ENCODE measurements around the gene LPIN1.
A peak's percentile ranks its signal among the peaks of the same experiment; 100 is the strongest.
"Not testable (repeated sequence)": the region's sequence is repeated elsewhere in the genome, so short reads cannot be mapped to it uniquely, and the experiment has no call there.

The LPIN1 gene

GRCh38 chr2:11726384-11726783, 20.0 kb upstream of the LPIN1 start:
- no peaks in the 10 kb centered on the region for H3K9me3 Mint-ChIP-seq
- H3K27me3 Mint-ChIP-seq (ENCODE audit: low read depth), result peaks cover 18% of the 10 kb centered on the region
- no peak overlapping the region for H3K4me3 Mint-ChIP-seq
- H3K4me1 Mint-ChIP-seq, result peaks cover 16% of the 10 kb centered on the region
- no peaks in the 10 kb centered on the region for H3K36me3 Mint-ChIP-seq (ENCODE audit: low read depth)
- no peak for TF ChIP-seq CTCF (IDR thresholded peaks at IDR 0.05; ENCODE audit: unreplicated experiment in 3 of 3)
- H3K27ac Mint-ChIP-seq, result peak overlapping the region in 1 of 3 experiments; percentile 12

GRCh38 chr2:11729362-11730212, 16.8 kb upstream of the LPIN1 start:
- no peaks in the 10 kb centered on the region for H3K36me3 Mint-ChIP-seq (ENCODE audit: low read depth)
- H3K9me3 Mint-ChIP-seq, result no peaks in the 10 kb centered on the region
- no peak overlapping the region for H3K4me3 Mint-ChIP-seq
- H3K27me3 Mint-ChIP-seq (ENCODE audit: low read depth), result peaks cover 16% of the 10 kb centered on the region
- TF ChIP-seq CTCF (IDR thresholded peaks at IDR 0.05; ENCODE audit: unreplicated experiment in 3 of 3), result no peak
- H3K27ac Mint-ChIP-seq, result no peak overlapping the region
- peaks cover 16% of the 10 kb centered on the region for H3K4me1 Mint-ChIP-seq

- not testable (repeated sequence) for H3K27ac Mint-ChIP-seq; H3K4me3 Mint-ChIP-seq; H3K36me3 Mint-ChIP-seq (ENCODE audit: low read depth); H3K9me3 Mint-ChIP-seq
- Mint-ChIP-seq H3K27me3 (ENCODE audit: low read depth) (peaks cover 19% of the 10 kb centered on the region), H3K4me1 (peaks cover 11% of the 10 kb centered on the region)
Measured at GRCh38 chr2:11731214-11731984, 15.0 kb upstream of the LPIN1 start.

GRCh38 chr2:11732587-11732986, 13.8 kb upstream of the LPIN1 start:
- no peaks in the 10 kb centered on the region for H3K4me1 Mint-ChIP-seq
- peaks cover 19% of the 10 kb centered on the region for H3K27me3 Mint-ChIP-seq (ENCODE audit: low read depth)
- no peaks in the 10 kb centered on the region for H3K9me3 Mint-ChIP-seq
- TF ChIP-seq CTCF (IDR thresholded peaks at IDR 0.05; ENCODE audit: unreplicated experiment in 3 of 3), result no peak
- no peak overlapping the region for H3K4me3 Mint-ChIP-seq
- no peaks in the 10 kb centered on the region for H3K36me3 Mint-ChIP-seq (ENCODE audit: low read depth)
- no peak overlapping the region for H3K27ac Mint-ChIP-seq

GRCh38 chr2:11737852-11738251, 8.6 kb upstream of the LPIN1 start:
- not testable (repeated sequence) for H3K27ac Mint-ChIP-seq; H3K9me3 Mint-ChIP-seq; H3K4me3 Mint-ChIP-seq; H3K36me3 Mint-ChIP-seq (ENCODE audit: low read depth)
- H3K27me3 Mint-ChIP-seq (ENCODE audit: low read depth), result peaks cover 26% of the 10 kb centered on the region
- H3K4me1 Mint-ChIP-seq, result peaks cover 12% of the 10 kb centered on the region

- peak; percentile 42 to 58 (median 44) for TF ChIP-seq CTCF (IDR thresholded peaks at IDR 0.05; ENCODE audit: unreplicated experiment in 3 of 3)
- H3K27me3 Mint-ChIP-seq (ENCODE audit: low read depth), result peaks cover 28% of the 10 kb centered on the region
- no peak overlapping the region for H3K4me3 Mint-ChIP-seq
- no peaks in the 10 kb centered on the region for H3K9me3 Mint-ChIP-seq
- H3K36me3 Mint-ChIP-seq (ENCODE audit: low read depth), result no peaks in the 10 kb centered on the region
- H3K27ac Mint-ChIP-seq, result peak overlapping the region in 1 of 3 experiments; percentile 79
- H3K4me1 Mint-ChIP-seq, result peaks cover 14% of the 10 kb centered on the region
Measured at GRCh38 chr2:11738589-11739436, 7.6 kb upstream of the LPIN1 start.
